HepG2 (cell line): ENCODE measurements around the gene RICTOR. TPM values are rescaled to one million over a fixed set of nuclear protein-coding genes. Genes with fewer than 3 reads are reported as not detected.

Experiments used
- AKAP8 ChIP-seq: sonication (generic); formaldehyde crosslinking; IDR thresholded peaks from 2 replicates; pipeline ENCODE4 v1.5.1; 2020; ENCODE audit warnings: mild to moderate bottlenecking, missing genetic modification reagents
- CC2D1A ChIP-seq: sonication (generic); formaldehyde crosslinking; IDR thresholded peaks from 2 replicates; pipeline ENCODE4 v1.8.1; 2023; ENCODE audit warnings: mild to moderate bottlenecking, missing genetic modification reagents
- ELF4 ChIP-seq: sonication (generic); formaldehyde crosslinking; IDR thresholded peaks from 2 replicates; pipeline ENCODE4 v1.5.0; 2020; ENCODE audit warnings: missing genetic modification reagents, mild to moderate bottlenecking, moderate library complexity, borderline replicate concordance
- IRX3 ChIP-seq: sonication (generic); formaldehyde crosslinking; IDR thresholded peaks from 2 replicates; pipeline ENCODE4 v1.8.1; 2023; ENCODE audit warnings: mild to moderate bottlenecking, low read depth, missing genetic modification reagents, borderline replicate concordance
- KAT8 ChIP-seq: IDR thresholded peaks from 2 replicates; pipeline ENCODE4 v1.6.1; 2016; ENCODE audit warnings: missing genetic modification reagents, missing compliant biosample characterization
- MEIS1 ChIP-seq: sonication (generic); formaldehyde crosslinking; IDR thresholded peaks from 2 replicates; pipeline ENCODE4 v1.9.0; 2021; ENCODE audit warnings: mild to moderate bottlenecking, missing genetic modification reagents, moderate library complexity, borderline replicate concordance
- NCOA5 ChIP-seq: sonication (generic); formaldehyde crosslinking; IDR thresholded peaks from 2 replicates; pipeline ENCODE4 v1.4.0; 2020; ENCODE audit warnings: missing genetic modification reagents
- NR2F1 ChIP-seq, 2 experiments: fragments of 450-650 bp in 1 of 2; formaldehyde crosslinking in 1 of 2; IDR thresholded peaks; 2 replicates each; pipeline versions ENCODE4 v1.5.0 to v1.6.1; 2016 to 2020; ENCODE audit warnings: mild to moderate bottlenecking in 1 of 2, missing compliant biosample characterization in 1 of 2, missing genetic modification reagents in 1 of 2, moderate library complexity in 1 of 2
- NR3C1 ChIP-seq: sonication (generic); formaldehyde crosslinking; IDR thresholded peaks from 2 replicates; pipeline ENCODE4 v1.4.0; 2020; ENCODE audit warnings: missing genetic modification reagents
- RAD51 ChIP-seq: fragments of 450-650 bp; IDR thresholded peaks from 2 replicates; pipeline ENCODE4 v1.6.1; 2016; ENCODE audit warnings: borderline replicate concordance
- RBM39 ChIP-seq: fragments of 200-400 bp; formaldehyde crosslinking; IDR thresholded peaks from one replicate; pipeline ENCODE4 v1.6.1; 2018; ENCODE audit warnings: antibody characterized with exemption, mild to moderate bottlenecking, low read depth, low read length; ENCODE audit not compliant: poor library complexity, severe bottlenecking
- SIN3A ChIP-seq: IDR thresholded peaks from 2 replicates; pipeline ENCODE4 v1.6.1; 2011; ENCODE audit warnings: low read depth, mild to moderate bottlenecking, control low read depth, low read length, borderline replicate concordance
- SMYD3 ChIP-seq: sonication (generic); formaldehyde crosslinking; IDR thresholded peaks from 2 replicates; pipeline ENCODE4 v1.8.1; 2023; ENCODE audit warnings: mild to moderate bottlenecking, missing genetic modification reagents
- SPEN ChIP-seq: sonication (generic); formaldehyde crosslinking; IDR thresholded peaks from 2 replicates; pipeline ENCODE4 v1.5.1; 2020; ENCODE audit warnings: low read depth, mild to moderate bottlenecking, missing genetic modification reagents
- SUZ12 ChIP-seq: fragments of 150-350 bp; IDR thresholded peaks from 2 replicates; pipeline ENCODE4 v1.6.1; 2014; ENCODE audit warnings: low read depth, low read length
- SYNCRIP ChIP-seq: fragments of 200-400 bp; formaldehyde crosslinking; IDR thresholded peaks from 2 replicates; pipeline ENCODE4 v1.6.1; 2018; ENCODE audit warnings: mild to moderate bottlenecking, low read depth, low read length; ENCODE audit not compliant: insufficient read depth
- TOE1 ChIP-seq: sonication (generic); formaldehyde crosslinking; IDR thresholded peaks from 2 replicates; pipeline ENCODE4 v1.4.0; 2020; ENCODE audit warnings: mild to moderate bottlenecking, missing genetic modification reagents
- ZFP36L1 ChIP-seq: sonication (generic); formaldehyde crosslinking; IDR thresholded peaks from 2 replicates; pipeline ENCODE4 v1.8.0; 2022; ENCODE audit warnings: mild to moderate bottlenecking, missing genetic modification reagents, moderate library complexity
- ZFYVE20 ChIP-seq: sonication (generic); formaldehyde crosslinking; IDR thresholded peaks from 2 replicates; pipeline ENCODE4 v1.8.0; 2023; ENCODE audit warnings: low read depth, mild to moderate bottlenecking, moderate library complexity, missing genetic modification reagents, borderline replicate concordance
- ZNF121 ChIP-seq: sonication (generic); formaldehyde crosslinking; IDR thresholded peaks from 2 replicates; pipeline ENCODE4 v1.5.0; 2020; ENCODE audit warnings: mild to moderate bottlenecking, missing genetic modification reagents
- ZNF160 ChIP-seq: sonication (generic); formaldehyde crosslinking; IDR thresholded peaks from 2 replicates; pipeline ENCODE4 v1.8.0; 2022; ENCODE audit warnings: mild to moderate bottlenecking, inconsistent platforms, missing genetic modification reagents
- ZNF30 ChIP-seq: sonication (generic); formaldehyde crosslinking; IDR thresholded peaks from 2 replicates; pipeline ENCODE4 v1.5.0; 2020; ENCODE audit warnings: mild to moderate bottlenecking, missing genetic modification reagents
- ZNF326 ChIP-seq: sonication (generic); formaldehyde crosslinking; IDR thresholded peaks from 2 replicates; pipeline ENCODE4 v1.4.0; 2020; ENCODE audit warnings: missing genetic modification reagents, borderline replicate concordance
- ZNF510 ChIP-seq: sonication (generic); formaldehyde crosslinking; IDR thresholded peaks from 2 replicates; pipeline ENCODE4 v1.4.0; 2020; ENCODE audit warnings: low read depth, mild to moderate bottlenecking, missing genetic modification reagents
- ZNF563 ChIP-seq: sonication (generic); formaldehyde crosslinking; IDR thresholded peaks from 2 replicates; pipeline ENCODE4 v1.8.0; 2022; ENCODE audit warnings: mild to moderate bottlenecking, moderate library complexity, missing genetic modification reagents
- ZNF790 ChIP-seq: sonication (generic); formaldehyde crosslinking; IDR thresholded peaks from 2 replicates; pipeline ENCODE4 v1.8.0; 2022; ENCODE audit warnings: missing genetic modification reagents, mild to moderate bottlenecking, borderline replicate concordance
- ZNF850 ChIP-seq: sonication (generic); formaldehyde crosslinking; conservative IDR thresholded peaks from 2 replicates; pipeline ENCODE4 v1.9.0; 2021; ENCODE audit warnings: mild to moderate bottlenecking, missing genetic modification reagents
- polyA plus RNA-seq, 8 experiments: library from polyadenylated mRNA; depleted of rRNA in 3 of 8; stranded (reverse) in 7 of 8; unstranded in 1 of 8; fragments of >200 nt; fragmentation: Illumina TruSeq in 4 of 8; extraction: Trizol in 4 of 8; gene quantifications; 2 replicates each; pipeline versions ENCODE4 v1.2.1 to v1.2.3, GENCODE V29; 2011 to 2016; ENCODE audit warnings: low read depth in 4 of 8, missing spikeins in 1 of 8, mixed read lengths in 1 of 8; ENCODE audit not compliant: insufficient read depth in 1 of 8
- total RNA-seq, 5 experiments: library from RNA; depleted of rRNA; stranded (reverse); fragments of >200 nt; fragmentation: Illumina TruSeq; extraction: Trizol; gene quantifications; 2 replicates each; pipeline ENCODE4 v1.2.3, GENCODE V29; 2016; ENCODE audit warnings: low read depth in 1 of 5
- TF ChIP-seq, protein P1 (sequence below): sonication (generic); formaldehyde crosslinking; conservative IDR thresholded peaks from 2 replicates; pipeline ENCODE4 v1.8.0; 2022; ENCODE audit warnings: mild to moderate bottlenecking, moderate library complexity, missing genetic modification reagents
- TF ChIP-seq, protein P2 (sequence below): sonication (generic); formaldehyde crosslinking; IDR thresholded peaks from 2 replicates; pipeline ENCODE4 v1.4.0; 2020; ENCODE audit warnings: missing genetic modification reagents

RICTOR gene
- total and polyA plus RNA-seq, 2 of the 13 experiments (the other 11 are each of a cell fraction or from before 2014, with no cell fraction given) = 10.7 to 15.4 TPM

DNA sequence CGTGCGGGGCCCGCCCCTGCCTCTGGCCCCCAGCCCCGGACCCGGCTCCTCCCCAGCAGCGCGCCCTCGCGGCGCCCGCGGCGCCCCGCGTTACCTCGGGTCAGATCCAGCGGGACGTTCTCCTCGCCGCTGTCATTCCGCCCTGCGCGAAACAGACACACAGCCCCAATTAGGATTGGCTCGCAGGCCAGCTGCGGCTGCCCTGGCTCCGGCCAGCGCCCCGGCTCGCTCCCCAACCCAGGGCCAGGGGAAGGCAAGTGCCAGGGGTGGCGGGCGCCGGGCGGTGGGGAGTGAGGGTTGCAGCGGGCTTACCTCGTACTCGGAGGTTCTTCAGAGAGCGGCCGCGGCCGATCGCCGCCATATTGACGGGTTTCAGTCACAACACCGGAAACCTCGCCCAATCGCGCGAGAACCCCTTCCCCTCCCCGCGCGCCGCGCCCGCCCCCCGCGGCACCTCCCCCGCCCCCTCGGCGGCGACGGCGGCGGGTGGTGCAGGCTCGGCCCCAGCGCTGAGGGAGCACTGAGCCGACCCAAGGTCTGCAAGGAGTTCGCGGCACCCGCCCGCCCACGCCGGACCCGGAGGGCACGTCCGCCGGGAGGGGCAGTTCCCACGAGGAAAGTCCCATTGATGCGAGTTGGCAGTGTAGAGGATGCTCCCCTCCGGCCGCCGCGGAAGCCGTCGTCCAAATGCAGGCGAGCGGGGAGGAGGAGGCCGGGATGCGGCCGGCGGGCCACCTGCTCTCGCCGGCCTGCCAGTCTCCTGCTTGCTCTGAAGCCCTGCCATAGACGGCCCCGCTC lies at the start of gene RICTOR (continued):
- TF ChIP-seq ZNF30 (CRISPR knock-in tag) = peak; percentile 62; the same call in 1 of the 2 replicates
- 0 out of 2 replicates have a peak, but pooled peaks have one; percentile 18 for TF ChIP-seq NR3C1 (CRISPR knock-in tag)
- peak; percentile 75 for TF ChIP-seq SPEN (CRISPR knock-in tag)
- no peak for TF ChIP-seq ELF4 (CRISPR knock-in tag)
- TF ChIP-seq TOE1 (CRISPR knock-in tag) = no peak
- TF ChIP-seq SMYD3 (CRISPR knock-in tag) = no peak
- TF ChIP-seq ZFYVE20 (CRISPR knock-in tag) = 0 out of 2 replicates have a peak, but pooled peaks have one; percentile 41
- TF ChIP-seq ZNF790 = peak; percentile 67; the same call in 1 of the 2 replicates
- 0 out of 2 replicates have a peak, but pooled peaks have one; percentile 43 for TF ChIP-seq IRX3 (CRISPR knock-in tag)
- TF ChIP-seq, protein P1, sequence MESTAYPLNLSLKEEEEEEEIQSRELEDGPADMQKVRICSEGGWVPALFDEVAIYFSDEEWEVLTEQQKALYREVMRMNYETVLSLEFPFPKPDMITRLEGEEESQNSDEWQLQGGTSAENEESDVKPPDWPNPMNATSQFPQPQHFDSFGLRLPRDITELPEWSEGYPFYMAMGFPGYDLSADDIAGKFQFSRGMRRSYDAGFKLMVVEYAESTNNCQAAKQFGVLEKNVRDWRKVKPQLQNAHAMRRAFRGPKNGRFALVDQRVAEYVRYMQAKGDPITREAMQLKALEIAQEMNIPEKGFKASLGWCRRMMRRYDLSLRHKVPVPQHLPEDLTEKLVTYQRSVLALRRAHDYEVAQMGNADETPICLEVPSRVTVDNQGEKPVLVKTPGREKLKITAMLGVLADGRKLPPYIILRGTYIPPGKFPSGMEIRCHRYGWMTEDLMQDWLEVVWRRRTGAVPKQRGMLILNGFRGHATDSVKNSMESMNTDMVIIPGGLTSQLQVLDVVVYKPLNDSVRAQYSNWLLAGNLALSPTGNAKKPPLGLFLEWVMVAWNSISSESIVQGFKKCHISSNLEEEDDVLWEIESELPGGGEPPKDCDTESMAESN = peak; percentile 51; the same call in 1 of the 2 replicates
- TF ChIP-seq ZNF121 (CRISPR knock-in tag) = no peak
- no peak for TF ChIP-seq SYNCRIP
- no peak for TF ChIP-seq ZNF850 (CRISPR knock-in tag)
- TF ChIP-seq ZFP36L1 (CRISPR knock-in tag) = 0 out of 2 replicates have a peak, but pooled peaks have one; percentile 25
- peak; percentile 72 for TF ChIP-seq KAT8 (CRISPR knock-in tag)
- no peak for TF ChIP-seq AKAP8 (CRISPR knock-in tag)
- TF ChIP-seq CC2D1A (CRISPR knock-in tag) = no peak
- TF ChIP-seq ZNF160 = no peak
- TF ChIP-seq, protein P2, sequence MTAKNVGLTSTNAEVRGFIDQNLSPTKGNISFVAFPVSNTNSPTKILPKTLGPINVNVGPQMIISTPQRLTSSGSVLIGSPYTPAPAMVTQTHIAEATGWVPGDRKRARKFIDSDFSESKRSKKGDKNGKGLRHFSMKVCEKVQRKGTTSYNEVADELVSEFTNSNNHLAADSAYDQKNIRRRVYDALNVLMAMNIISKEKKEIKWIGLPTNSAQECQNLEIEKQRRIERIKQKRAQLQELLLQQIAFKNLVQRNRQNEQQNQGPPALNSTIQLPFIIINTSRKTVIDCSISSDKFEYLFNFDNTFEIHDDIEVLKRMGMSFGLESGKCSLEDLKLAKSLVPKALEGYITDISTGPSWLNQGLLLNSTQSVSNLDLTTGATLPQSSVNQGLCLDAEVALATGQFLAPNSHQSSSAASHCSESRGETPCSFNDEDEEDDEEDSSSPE (CRISPR knock-in tag) = peak; percentile 62; the same call in 1 of the 2 replicates
- TF ChIP-seq SIN3A = no peak
- no peak for TF ChIP-seq RBM39
- TF ChIP-seq NR2F1 (CRISPR knock-in tag; IDR thresholded peaks at IDR 0.05) = no peak
- TF ChIP-seq SUZ12 = no peak
- TF ChIP-seq ZNF510 (CRISPR knock-in tag) = no peak
- TF ChIP-seq RAD51 = no peak
- peak; percentile 86 for TF ChIP-seq ZNF563 (CRISPR knock-in tag)
- no peak for TF ChIP-seq ZNF326 (CRISPR knock-in tag)
- TF ChIP-seq MEIS1 (CRISPR knock-in tag) = no peak
- no peak for TF ChIP-seq NCOA5 (CRISPR knock-in tag)
